Measurements from ENCODE around the gene AMIGO2. TPM values are rescaled to one million over a fixed set of nuclear protein-coding genes. Genes with fewer than 3 reads are reported as not detected.
"Not testable (repeated sequence)": the region's sequence is repeated elsewhere in the genome, so short reads cannot be mapped to it uniquely, and the experiment has no call there.

AMIGO2 gene
- total and polyA plus RNA-seq, 2 donors, result 2.0 to 19.7 TPM

DNA sequence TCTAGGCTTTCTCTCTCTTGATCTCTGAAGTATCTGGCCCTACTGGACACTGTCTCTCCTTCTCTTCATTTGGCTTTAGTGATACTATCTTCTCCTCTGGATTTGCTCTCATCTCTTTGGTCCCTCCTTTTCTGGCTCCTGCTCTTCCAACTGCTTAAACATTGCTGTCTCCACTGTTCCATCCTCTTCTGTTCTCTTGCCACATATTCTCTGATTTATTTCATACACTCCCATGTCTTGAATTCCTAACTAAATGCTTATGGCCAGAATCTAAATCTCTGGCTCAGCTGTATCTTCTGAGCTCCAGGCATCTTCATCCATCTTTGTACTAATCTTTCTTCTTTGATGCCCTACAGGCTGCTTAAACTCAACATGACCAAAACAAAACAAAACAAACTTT lies 25.8 kb downstream of the AMIGO2 start:
- Histone ChIP-seq H3K27ac (ENCODE audit: low read depth in 1 of 2, low read length in 1 of 2) (no peak overlapping the region), H3K9me3 (ENCODE audit: control insufficient read depth in 2 of 2, insufficient read depth in 1 of 2, low read length in 1 of 2) (peaks cover 0 to 16% of the 10 kb centered on the region in 2 donors), H3K36me3 (ENCODE audit: control insufficient read depth in 2 of 2, insufficient read depth in 2 of 2, low read length in 1 of 2) (no peaks in the 10 kb centered on the region), H3K27me3 (ENCODE audit: control insufficient read depth in 2 of 2, insufficient read depth in 1 of 2, low read length in 1 of 2) (no peaks in the 10 kb centered on the region), H3K4me1 (ENCODE audit: control insufficient read depth in 2 of 2, insufficient read depth in 2 of 2, low read length in 2 of 2) (no peaks in the 10 kb centered on the region), H3K4me3 (ENCODE audit: low read length in 2 of 2) (no peak overlapping the region)
- DNase-seq (ENCODE audit: low read depth in 6 of 9, low spot score in 9 of 9), result no peak

DNA sequence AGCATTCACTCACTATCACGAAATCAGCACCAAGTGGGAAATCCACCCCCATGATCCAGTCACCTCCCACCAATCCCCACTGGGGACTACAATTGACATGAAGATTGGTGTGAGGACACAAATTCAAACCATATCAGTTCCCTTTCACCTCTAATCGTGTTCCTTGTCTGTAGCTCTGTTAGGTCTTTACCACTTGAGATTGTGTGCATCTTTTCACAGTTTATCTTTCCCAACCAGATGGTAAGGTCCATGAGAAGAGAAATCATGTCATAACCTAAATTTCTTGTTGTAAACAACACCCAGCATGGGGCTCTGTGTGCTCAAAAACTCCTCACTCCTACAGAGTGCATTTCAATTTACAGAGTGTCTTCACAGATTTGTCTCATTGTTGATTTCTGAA lies 27.5 kb downstream of the AMIGO2 start:
- H3K4me1 ChIP-seq (ENCODE audit: control insufficient read depth in 2 of 2, insufficient read depth in 2 of 2, low read length in 2 of 2), result no peaks in the 10 kb centered on the region
- no peaks in the 10 kb centered on the region for H3K36me3 ChIP-seq (ENCODE audit: control insufficient read depth in 2 of 2, insufficient read depth in 2 of 2, low read length in 1 of 2)
- peaks cover 0 to 16% of the 10 kb centered on the region in 2 donors for H3K9me3 ChIP-seq (ENCODE audit: control insufficient read depth in 2 of 2, insufficient read depth in 1 of 2, low read length in 1 of 2)
- no peak overlapping the region for H3K4me3 ChIP-seq (ENCODE audit: low read length in 2 of 2)
- no peak for DNase-seq (ENCODE audit: low read depth in 6 of 9, low spot score in 9 of 9)
- WGBS, result 95% methylated on average over 2 of the region's 2 CpGs
- H3K27me3 ChIP-seq (ENCODE audit: control insufficient read depth in 2 of 2, insufficient read depth in 1 of 2, low read length in 1 of 2), result no peaks in the 10 kb centered on the region
- no peak overlapping the region for H3K27ac ChIP-seq (ENCODE audit: low read depth in 1 of 2, low read length in 1 of 2)

DNA sequence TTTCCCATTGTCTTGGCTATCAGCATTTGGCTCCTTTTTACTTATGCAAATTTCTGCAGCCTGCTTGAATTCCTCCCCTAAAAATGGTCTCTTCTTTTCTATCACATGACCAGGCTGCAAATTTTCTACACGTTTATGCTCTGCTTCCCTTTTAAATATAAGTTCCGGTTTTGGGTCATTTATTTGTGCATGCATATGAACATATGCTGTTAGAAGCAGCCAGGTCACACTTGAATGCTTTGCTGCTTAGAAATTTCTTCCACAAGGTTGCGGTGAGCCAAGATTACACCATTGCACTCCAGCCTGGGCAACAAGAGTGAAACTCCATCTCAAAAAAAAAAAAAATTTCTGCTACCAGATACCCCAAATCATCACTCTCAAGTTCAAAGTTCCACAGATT lies 28.5 kb downstream of the AMIGO2 start:
- not testable (repeated sequence) for H3K4me1 ChIP-seq (ENCODE audit: control insufficient read depth in 2 of 2, insufficient read depth in 2 of 2, low read length in 2 of 2); H3K4me3 ChIP-seq (ENCODE audit: low read length in 2 of 2); H3K27me3 ChIP-seq (ENCODE audit: control insufficient read depth in 2 of 2, insufficient read depth in 1 of 2, low read length in 1 of 2); H3K9me3 ChIP-seq (ENCODE audit: control insufficient read depth in 2 of 2, insufficient read depth in 1 of 2, low read length in 1 of 2); H3K27ac ChIP-seq (ENCODE audit: low read depth in 1 of 2, low read length in 1 of 2); DNase-seq (ENCODE audit: low read depth in 6 of 9, low spot score in 9 of 9); H3K36me3 ChIP-seq (ENCODE audit: control insufficient read depth in 2 of 2, insufficient read depth in 2 of 2, low read length in 1 of 2)
- 91% methylated on average over 3 of the region's 3 CpGs for WGBS

DNA sequence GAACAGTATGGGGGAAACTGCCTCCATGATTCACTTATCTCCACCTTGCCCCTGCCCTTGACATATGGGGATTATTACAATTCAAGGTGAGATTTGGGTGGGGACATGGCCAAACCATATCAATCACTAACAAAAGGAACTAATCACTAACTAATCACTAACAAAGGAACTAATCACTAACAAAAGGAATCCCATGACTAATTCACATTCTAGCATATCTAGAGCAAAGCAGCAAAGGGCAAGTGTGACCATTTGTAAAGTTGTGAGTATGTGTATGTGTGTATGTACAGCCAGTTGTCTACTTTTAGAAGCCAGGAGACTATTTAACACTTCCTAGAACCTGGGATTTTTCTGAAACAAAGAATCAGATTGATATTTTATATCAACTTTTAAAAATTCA lies 31.2 kb downstream of the AMIGO2 start:
- no peak for DNase-seq (ENCODE audit: low read depth in 6 of 9, low spot score in 9 of 9)
- Histone ChIP-seq H3K27ac (ENCODE audit: low read depth in 1 of 2, low read length in 1 of 2) (no peak overlapping the region), H3K27me3 (ENCODE audit: control insufficient read depth in 2 of 2, insufficient read depth in 1 of 2, low read length in 1 of 2) (no peaks in the 10 kb centered on the region), H3K9me3 (ENCODE audit: control insufficient read depth in 2 of 2, insufficient read depth in 1 of 2, low read length in 1 of 2) (peaks cover 0 to 9% of the 10 kb centered on the region in 2 donors), H3K36me3 (ENCODE audit: control insufficient read depth in 2 of 2, insufficient read depth in 2 of 2, low read length in 1 of 2) (no peaks in the 10 kb centered on the region), H3K4me1 (ENCODE audit: control insufficient read depth in 2 of 2, insufficient read depth in 2 of 2, low read length in 2 of 2) (no peaks in the 10 kb centered on the region), H3K4me3 (ENCODE audit: low read length in 2 of 2) (no peak overlapping the region)

DNA sequence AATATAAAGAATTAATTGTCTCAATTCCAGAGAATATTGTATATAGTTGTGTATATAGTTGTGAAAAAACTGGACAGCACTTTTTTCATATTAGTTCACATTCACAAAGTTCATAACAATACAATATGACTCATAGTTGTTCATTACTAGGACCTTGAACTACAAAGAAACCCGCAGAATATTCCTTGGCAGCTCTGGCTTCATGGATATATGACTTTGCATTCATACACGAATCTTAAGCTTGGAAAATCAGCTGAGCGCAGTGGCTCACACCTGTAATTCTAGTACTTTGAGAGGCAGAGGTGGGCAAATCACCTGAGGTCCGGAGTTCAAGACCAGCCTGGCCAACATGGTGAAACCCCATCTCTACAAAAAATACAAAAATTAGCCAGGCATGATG lies 38.4 kb downstream of the AMIGO2 start:
- no peak overlapping the region for H3K27ac ChIP-seq (ENCODE audit: low read depth in 1 of 2, low read length in 1 of 2)
- H3K9me3 ChIP-seq (ENCODE audit: control insufficient read depth in 2 of 2, insufficient read depth in 1 of 2, low read length in 1 of 2), result no peaks in the 10 kb centered on the region
- H3K4me3 ChIP-seq (ENCODE audit: low read length in 2 of 2), result no peak overlapping the region
- H3K27me3 ChIP-seq (ENCODE audit: control insufficient read depth in 2 of 2, insufficient read depth in 1 of 2, low read length in 1 of 2), result no peaks in the 10 kb centered on the region
- no peaks in the 10 kb centered on the region for H3K36me3 ChIP-seq (ENCODE audit: control insufficient read depth in 2 of 2, insufficient read depth in 2 of 2, low read length in 1 of 2)
- DNase-seq (ENCODE audit: low read depth in 6 of 9, low spot score in 9 of 9), result no peak
- WGBS, result 93% methylated on average over 4 of the region's 4 CpGs
- H3K4me1 ChIP-seq (ENCODE audit: control insufficient read depth in 2 of 2, insufficient read depth in 2 of 2, low read length in 2 of 2), result no peaks in the 10 kb centered on the region

DNA sequence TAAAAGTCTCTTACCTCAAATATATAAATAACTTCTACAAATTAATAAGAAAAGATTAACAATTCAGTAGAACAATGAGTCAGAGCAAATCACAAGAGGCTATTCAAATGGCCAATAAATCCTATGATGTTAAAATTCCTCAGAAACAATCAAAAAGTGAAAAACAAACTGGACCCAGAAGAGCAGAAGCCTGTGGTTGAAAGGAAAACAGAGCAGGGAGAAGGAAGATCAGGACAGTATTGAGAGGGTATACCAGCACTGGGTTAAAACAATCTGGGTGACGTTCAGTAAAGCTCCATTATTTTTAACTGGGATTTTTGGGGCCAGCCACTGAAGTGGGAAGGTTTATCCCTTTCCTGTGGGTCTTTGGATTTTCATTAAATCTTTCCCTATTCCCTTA lies 40.0 kb downstream of the AMIGO2 start:
- H3K27ac ChIP-seq (ENCODE audit: low read depth in 1 of 2, low read length in 1 of 2), result no peak overlapping the region
- H3K4me3 ChIP-seq (ENCODE audit: low read length in 2 of 2), result no peak overlapping the region
- no peak for DNase-seq (ENCODE audit: low read depth in 6 of 9, low spot score in 9 of 9)
- H3K27me3 ChIP-seq (ENCODE audit: control insufficient read depth in 2 of 2, insufficient read depth in 1 of 2, low read length in 1 of 2), result no peaks in the 10 kb centered on the region
- H3K9me3 ChIP-seq (ENCODE audit: control insufficient read depth in 2 of 2, insufficient read depth in 1 of 2, low read length in 1 of 2), result no peaks in the 10 kb centered on the region
- 98% methylated on average over 1 of the region's 1 CpG for WGBS
- H3K4me1 ChIP-seq (ENCODE audit: control insufficient read depth in 2 of 2, insufficient read depth in 2 of 2, low read length in 2 of 2), result no peaks in the 10 kb centered on the region
- no peaks in the 10 kb centered on the region for H3K36me3 ChIP-seq (ENCODE audit: control insufficient read depth in 2 of 2, insufficient read depth in 2 of 2, low read length in 1 of 2)

DNA sequence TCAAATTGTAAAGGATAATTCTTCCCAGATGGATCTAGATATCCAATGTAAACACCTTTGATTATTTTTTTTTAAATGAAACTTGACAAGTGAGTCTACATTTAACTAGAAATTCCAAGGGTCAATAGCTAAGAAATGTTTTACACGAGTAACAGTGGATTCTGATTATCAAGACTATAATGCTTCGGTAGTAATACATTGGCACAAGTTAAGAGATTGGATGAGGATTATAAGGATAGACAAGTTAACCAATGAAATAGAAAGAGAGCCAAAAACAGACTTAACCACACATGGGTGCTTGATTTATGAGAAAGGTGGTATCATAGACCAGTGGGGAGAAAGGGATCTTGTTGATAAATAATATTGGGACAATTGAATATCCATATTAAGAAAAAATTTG lies 40.7 kb downstream of the AMIGO2 start:
- no peaks in the 10 kb centered on the region for H3K4me1 ChIP-seq (ENCODE audit: control insufficient read depth in 2 of 2, insufficient read depth in 2 of 2, low read length in 2 of 2)
- H3K36me3 ChIP-seq (ENCODE audit: control insufficient read depth in 2 of 2, insufficient read depth in 2 of 2, low read length in 1 of 2), result no peaks in the 10 kb centered on the region
- DNase-seq (ENCODE audit: low read depth in 6 of 9, low spot score in 9 of 9), result no peak
- H3K9me3 ChIP-seq (ENCODE audit: control insufficient read depth in 2 of 2, insufficient read depth in 1 of 2, low read length in 1 of 2), result no peaks in the 10 kb centered on the region
- no peak overlapping the region for H3K27ac ChIP-seq (ENCODE audit: low read depth in 1 of 2, low read length in 1 of 2)
- WGBS, result 97% methylated on average over 2 of the region's 2 CpGs
- no peaks in the 10 kb centered on the region for H3K27me3 ChIP-seq (ENCODE audit: control insufficient read depth in 2 of 2, insufficient read depth in 1 of 2, low read length in 1 of 2)
- no peak overlapping the region for H3K4me3 ChIP-seq (ENCODE audit: low read length in 2 of 2)

DNA sequence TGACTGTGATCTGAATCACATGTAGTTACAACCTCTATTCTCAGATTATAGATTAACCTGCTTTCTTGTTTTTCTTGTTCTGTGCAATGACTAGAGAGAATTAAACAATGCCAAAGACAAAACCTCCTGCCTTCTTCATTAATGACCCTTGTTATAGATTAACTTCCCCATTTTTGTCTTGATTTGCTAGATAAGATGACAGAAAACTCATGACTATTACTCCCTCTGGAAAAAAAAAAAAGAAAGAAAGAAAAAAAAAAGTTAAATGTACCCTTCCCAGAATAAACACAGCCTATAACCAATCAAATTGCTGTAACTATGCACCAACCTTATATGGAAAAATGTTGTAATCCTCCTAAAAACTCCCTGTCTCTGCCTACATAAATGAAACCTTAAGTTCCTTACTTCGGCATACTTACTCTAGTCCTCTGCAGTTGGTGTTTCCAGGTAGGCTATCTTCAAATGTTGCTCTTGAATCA lies 41.5 kb downstream of the AMIGO2 start:
- 92% methylated on average over 1 of the region's 1 CpG for WGBS
- Histone ChIP-seq H3K4me3 (ENCODE audit: low read length in 2 of 2) (no peak overlapping the region), H3K4me1 (ENCODE audit: control insufficient read depth in 2 of 2, insufficient read depth in 2 of 2, low read length in 2 of 2) (no peaks in the 10 kb centered on the region), H3K27ac (ENCODE audit: low read depth in 1 of 2, low read length in 1 of 2) (no peak overlapping the region), H3K27me3 (ENCODE audit: control insufficient read depth in 2 of 2, insufficient read depth in 1 of 2, low read length in 1 of 2) (no peaks in the 10 kb centered on the region), H3K36me3 (ENCODE audit: control insufficient read depth in 2 of 2, insufficient read depth in 2 of 2, low read length in 1 of 2) (no peaks in the 10 kb centered on the region), H3K9me3 (ENCODE audit: control insufficient read depth in 2 of 2, insufficient read depth in 1 of 2, low read length in 1 of 2) (no peaks in the 10 kb centered on the region)
- DNase-seq (ENCODE audit: low read depth in 6 of 9, low spot score in 9 of 9), result no peak

DNA sequence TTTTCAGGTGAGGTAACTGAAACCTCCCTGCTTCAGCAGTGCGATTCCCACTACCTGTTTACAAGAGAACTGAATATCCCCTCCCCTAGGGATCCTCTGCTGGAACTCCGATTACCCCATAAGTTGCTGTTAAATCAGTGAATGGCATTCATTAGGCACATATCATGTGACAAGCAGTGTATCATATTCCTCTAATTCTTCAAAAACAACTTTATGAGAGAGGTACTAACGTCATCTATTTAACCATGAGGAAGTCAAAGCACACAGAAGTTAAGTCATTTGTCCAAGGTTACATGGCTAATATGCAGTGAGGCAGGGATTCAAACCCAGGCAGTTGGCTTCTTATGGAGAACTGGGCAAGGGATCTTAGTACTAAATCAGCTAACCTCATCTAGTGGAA lies 44.3 kb downstream of the AMIGO2 start:
- Histone ChIP-seq H3K9me3 (ENCODE audit: control insufficient read depth in 2 of 2, insufficient read depth in 1 of 2, low read length in 1 of 2) (no peaks in the 10 kb centered on the region), H3K36me3 (ENCODE audit: control insufficient read depth in 2 of 2, insufficient read depth in 2 of 2, low read length in 1 of 2) (no peaks in the 10 kb centered on the region), H3K27ac (ENCODE audit: low read depth in 1 of 2, low read length in 1 of 2) (no peak overlapping the region), H3K4me1 (ENCODE audit: control insufficient read depth in 2 of 2, insufficient read depth in 2 of 2, low read length in 2 of 2) (no peaks in the 10 kb centered on the region), H3K27me3 (ENCODE audit: control insufficient read depth in 2 of 2, insufficient read depth in 1 of 2, low read length in 1 of 2) (no peaks in the 10 kb centered on the region), H3K4me3 (ENCODE audit: low read length in 2 of 2) (no peak overlapping the region)
- no peak for DNase-seq (ENCODE audit: low read depth in 6 of 9, low spot score in 9 of 9)
- WGBS, result 93% methylated on average over 3 of the region's 3 CpGs

DNA sequence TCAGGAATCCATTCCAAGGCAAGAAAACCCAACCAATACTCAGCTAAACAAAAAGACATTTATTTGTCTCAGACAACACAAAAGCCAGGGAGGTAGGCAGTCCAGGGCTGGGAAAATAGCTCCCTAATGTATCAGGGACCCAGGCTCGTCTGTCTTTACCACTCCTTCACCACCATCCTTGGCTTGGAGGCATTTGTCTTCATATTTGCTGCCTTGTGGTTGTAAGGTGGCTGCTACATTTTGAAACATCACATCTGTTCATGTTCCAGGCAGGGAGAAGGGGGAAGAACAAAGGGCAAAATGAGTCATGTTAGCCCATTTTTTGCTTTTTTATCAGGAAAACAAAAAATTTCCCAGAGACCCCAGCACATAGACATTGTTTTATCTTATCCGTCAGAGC lies 45.1 kb downstream of the AMIGO2 start:
- 96% methylated on average over 2 of the region's 2 CpGs for WGBS
- Histone ChIP-seq H3K36me3 (ENCODE audit: control insufficient read depth in 2 of 2, insufficient read depth in 2 of 2, low read length in 1 of 2) (no peaks in the 10 kb centered on the region), H3K4me3 (ENCODE audit: low read length in 2 of 2) (no peak overlapping the region), H3K27me3 (ENCODE audit: control insufficient read depth in 2 of 2, insufficient read depth in 1 of 2, low read length in 1 of 2) (no peaks in the 10 kb centered on the region), H3K27ac (ENCODE audit: low read depth in 1 of 2, low read length in 1 of 2) (no peak overlapping the region), H3K4me1 (ENCODE audit: control insufficient read depth in 2 of 2, insufficient read depth in 2 of 2, low read length in 2 of 2) (no peaks in the 10 kb centered on the region), H3K9me3 (ENCODE audit: control insufficient read depth in 2 of 2, insufficient read depth in 1 of 2, low read length in 1 of 2) (no peaks in the 10 kb centered on the region)
- no peak for DNase-seq (ENCODE audit: low read depth in 6 of 9, low spot score in 9 of 9)
